Endodermal cell (in vitro differentiated cells): ENCODE data around the gene L1TD1. TPM values are rescaled to one million over a fixed set of nuclear protein-coding genes. Genes with fewer than 3 reads are reported as not detected.

Experiments used
- DNase-seq: peaks from one replicate; pipeline ENCODE4 v3.0.0-alpha.2; 2017
- H3K27ac ChIP-seq: 2 replicates; pipeline ENCODE4 v1.5.1; 2013; ENCODE audit warnings: mild to moderate bottlenecking, low read depth, low read length, moderate library complexity
- H3K27me3 ChIP-seq: 2 replicates; pipeline ENCODE4 v1.6.1; 2013; ENCODE audit warnings: mild to moderate bottlenecking, low read length, moderate library complexity; ENCODE audit not compliant: insufficient read depth, control insufficient read depth, poor library complexity, severe bottlenecking
- H3K36me3 ChIP-seq: 2 replicates; pipeline ENCODE4 v1.7.0; 2013; ENCODE audit warnings: mild to moderate bottlenecking, low read length, moderate library complexity; ENCODE audit not compliant: control insufficient read depth, insufficient read depth
- H3K4me1 ChIP-seq: one replicate; pipeline ENCODE4 v1.7.0; 2013; ENCODE audit warnings: low read length; ENCODE audit not compliant: control insufficient read depth, insufficient read depth
- H3K4me3 ChIP-seq: 2 replicates; pipeline ENCODE4 v1.5.1; 2013; ENCODE audit warnings: mild to moderate bottlenecking, low read length, moderate library complexity
- H3K9ac ChIP-seq: 2 replicates; pipeline ENCODE4 v1.6.1; 2013; ENCODE audit warnings: mild to moderate bottlenecking, low read length, moderate library complexity; ENCODE audit not compliant: poor library complexity, severe bottlenecking; ENCODE audit errors: extremely low read depth
- H3K9me3 ChIP-seq: 2 replicates; pipeline ENCODE4 v1.6.1; 2013; ENCODE audit warnings: mild to moderate bottlenecking, low read length, moderate library complexity; ENCODE audit not compliant: control insufficient read depth
- H3K27ac Mint-ChIP-seq: 2 replicates; pipeline ENCODE4 v1.8.0; 2020; ENCODE audit warnings: mixed read lengths
- H3K27me3 Mint-ChIP-seq: 2 replicates; pipeline ENCODE4 v1.8.0; 2021; ENCODE audit warnings: mild to moderate bottlenecking, mixed read lengths; ENCODE audit not compliant: insufficient read depth
- H3K36me3 Mint-ChIP-seq: 2 replicates; pipeline ENCODE4 v1.8.0; 2020; ENCODE audit warnings: low read depth, mixed read lengths
- H3K4me1 Mint-ChIP-seq: 2 replicates; pipeline ENCODE4 v1.8.0; 2020; ENCODE audit warnings: mixed read lengths
- H3K4me3 Mint-ChIP-seq: 2 replicates; pipeline ENCODE4 v1.8.0; 2020; ENCODE audit warnings: mild to moderate bottlenecking, moderate library complexity, mixed read lengths
- H3K9me3 Mint-ChIP-seq: 2 replicates; pipeline ENCODE4 v1.8.0; 2020; ENCODE audit warnings: mild to moderate bottlenecking, mixed read lengths
- WGBS, 2 experiments: methylation state at CpG; one replicate each; pipeline versions ENCODE4 v1.1.5 to v1.1.7; 2013; ENCODE audit warnings: missing lambda C conversion rate in 2 of 2, mixed read lengths in 1 of 2; ENCODE audit not compliant: insufficient coverage in 1 of 2, insufficient read length in 1 of 2; 5-methylcytosine and 5-hydroxymethylcytosine counted together
- total RNA-seq, 2 donors: library from RNA; stranded (reverse); fragmentation: NEBNext Ultra II Directional in 1 of 2; extraction: Animal tissue kit (Norgen Biotek cat#: 25700) in 1 of 2; gene quantifications; 2 replicates in 1 of 2; 3 replicates in 1 of 2; pipeline ENCODE4 v1.2.1, GENCODE V29; 2021
- TF ChIP-seq, protein P1 (sequence below): fragments of 200-600 bp; sonication (generic); conservative IDR thresholded peaks from 2 replicates; pipeline ENCODE4 v1.5.0; 2021; ENCODE audit warnings: antibody characterized with exemption, mild to moderate bottlenecking

The L1TD1 gene
- total RNA-seq, 2 donors from 2014 or later = 66.7 to 200 TPM

DNA sequence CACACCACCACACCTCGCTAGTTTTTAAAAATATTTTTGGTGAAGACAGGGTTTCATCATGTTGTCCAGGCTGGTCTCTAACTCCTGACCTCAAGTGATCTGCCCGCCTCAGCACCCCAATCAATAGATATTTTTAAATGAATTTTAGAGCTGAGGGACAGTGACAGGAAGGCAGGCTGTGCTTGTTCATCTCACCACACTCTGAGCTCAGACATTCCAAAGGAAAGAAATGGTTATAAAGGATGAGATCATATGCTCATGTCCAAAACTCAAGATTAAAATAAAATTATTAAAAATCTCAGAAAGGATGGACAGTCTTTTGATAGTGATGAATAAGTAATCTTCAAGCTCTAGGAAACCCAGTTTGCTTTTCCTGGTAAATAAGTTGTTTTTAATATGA, 40.9 kb downstream of the L1TD1 start:
- no peak for DNase-seq
- TF ChIP-seq, protein P1, sequence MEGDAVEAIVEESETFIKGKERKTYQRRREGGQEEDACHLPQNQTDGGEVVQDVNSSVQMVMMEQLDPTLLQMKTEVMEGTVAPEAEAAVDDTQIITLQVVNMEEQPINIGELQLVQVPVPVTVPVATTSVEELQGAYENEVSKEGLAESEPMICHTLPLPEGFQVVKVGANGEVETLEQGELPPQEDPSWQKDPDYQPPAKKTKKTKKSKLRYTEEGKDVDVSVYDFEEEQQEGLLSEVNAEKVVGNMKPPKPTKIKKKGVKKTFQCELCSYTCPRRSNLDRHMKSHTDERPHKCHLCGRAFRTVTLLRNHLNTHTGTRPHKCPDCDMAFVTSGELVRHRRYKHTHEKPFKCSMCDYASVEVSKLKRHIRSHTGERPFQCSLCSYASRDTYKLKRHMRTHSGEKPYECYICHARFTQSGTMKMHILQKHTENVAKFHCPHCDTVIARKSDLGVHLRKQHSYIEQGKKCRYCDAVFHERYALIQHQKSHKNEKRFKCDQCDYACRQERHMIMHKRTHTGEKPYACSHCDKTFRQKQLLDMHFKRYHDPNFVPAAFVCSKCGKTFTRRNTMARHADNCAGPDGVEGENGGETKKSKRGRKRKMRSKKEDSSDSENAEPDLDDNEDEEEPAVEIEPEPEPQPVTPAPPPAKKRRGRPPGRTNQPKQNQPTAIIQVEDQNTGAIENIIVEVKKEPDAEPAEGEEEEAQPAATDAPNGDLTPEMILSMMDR = no peak
- H3K9me3 ChIP-seq = no peaks in the 10 kb centered on the region
- H3K27me3 ChIP-seq = no peaks in the 10 kb centered on the region
- H3K36me3 ChIP-seq = peaks cover 14% of the 10 kb centered on the region
- H3K4me1 Mint-ChIP-seq = peaks cover 3% of the 10 kb centered on the region
- no peak overlapping the region for H3K9ac ChIP-seq
- peaks cover 6% of the 10 kb centered on the region for H3K36me3 Mint-ChIP-seq
- no peak overlapping the region for H3K4me3 ChIP-seq
- H3K4me1 ChIP-seq = no peaks in the 10 kb centered on the region
- H3K27ac Mint-ChIP-seq = no peak overlapping the region
- no peak overlapping the region for H3K27ac ChIP-seq
- H3K27me3 Mint-ChIP-seq = no peaks in the 10 kb centered on the region
- H3K9me3 Mint-ChIP-seq = no peaks in the 10 kb centered on the region
- WGBS, 2 experiments = 93% methylated on average over 2 of the region's 2 CpGs; no CpG with 5 or more reads in 1 of the 2 experiments
- H3K4me3 Mint-ChIP-seq = no peak overlapping the region

DNA sequence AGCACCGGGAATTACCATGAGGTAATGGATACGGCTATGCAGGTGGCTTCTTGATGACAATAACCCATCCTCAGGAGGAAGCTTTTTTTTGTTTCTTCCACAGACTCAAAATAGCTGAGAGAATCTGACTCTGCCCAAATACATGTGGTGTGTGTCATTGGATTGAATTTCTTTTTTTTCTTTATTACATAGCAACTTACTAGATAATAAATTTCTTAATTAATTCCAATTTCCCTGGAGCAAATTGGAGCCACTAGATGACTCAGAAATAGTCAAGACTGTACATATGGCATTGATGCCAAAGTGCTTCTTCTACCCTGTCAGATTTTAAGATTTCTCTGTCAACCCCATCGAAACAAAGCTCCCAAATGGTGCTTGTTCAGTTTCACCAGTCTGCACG, 42.7 kb downstream of the L1TD1 start:
- Histone ChIP-seq H3K4me1 (peaks cover 3% of the 10 kb centered on the region), H3K9me3 (no peaks in the 10 kb centered on the region), H3K4me3 (no peak overlapping the region), H3K27me3 (no peaks in the 10 kb centered on the region), H3K27ac (no peak overlapping the region), H3K9ac (no peak overlapping the region), H3K36me3 (no peaks in the 10 kb centered on the region)
- WGBS, 2 experiments = 84 to 87% methylated on average over 4 of the region's 4 CpGs
- Mint-ChIP-seq H3K4me1 (peaks cover 17% of the 10 kb centered on the region), H3K4me3 (no peak overlapping the region), H3K9me3 (no peaks in the 10 kb centered on the region), H3K36me3 (no peaks in the 10 kb centered on the region), H3K27ac (no peak overlapping the region), H3K27me3 (no peaks in the 10 kb centered on the region)
- TF ChIP-seq, protein P1 = no peak
- DNase-seq = no peak

DNA sequence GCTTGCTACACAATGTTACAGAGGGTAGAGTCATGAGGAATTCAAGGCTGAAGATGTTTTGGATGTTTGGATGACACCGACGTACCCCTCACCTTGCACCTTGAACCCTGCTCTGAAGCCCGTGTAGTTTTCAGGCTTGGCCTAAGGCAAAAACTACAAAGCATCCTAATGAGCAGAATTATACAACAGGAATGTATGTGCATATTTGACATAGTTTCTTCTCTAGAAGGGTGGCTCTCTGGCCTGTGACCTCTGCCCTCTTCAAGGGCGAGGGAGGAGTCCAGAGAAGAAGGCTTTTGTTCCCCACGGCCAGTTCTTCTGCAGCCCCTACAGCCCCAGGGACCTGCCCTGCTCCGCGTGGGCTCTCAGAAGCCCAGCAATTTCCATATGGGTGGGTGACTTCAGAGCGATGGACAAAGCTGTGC, 43.3 kb downstream of the L1TD1 start:
- H3K4me1 ChIP-seq = peaks cover 3% of the 10 kb centered on the region
- H3K9ac ChIP-seq = no peak overlapping the region
- Mint-ChIP-seq H3K4me3 (no peak overlapping the region), H3K27ac (no peak overlapping the region), H3K27me3 (no peaks in the 10 kb centered on the region), H3K36me3 (no peaks in the 10 kb centered on the region), H3K9me3 (no peaks in the 10 kb centered on the region), H3K4me1 (peaks cover 17% of the 10 kb centered on the region)
- H3K4me3 ChIP-seq = no peak overlapping the region
- no peaks in the 10 kb centered on the region for H3K36me3 ChIP-seq
- TF ChIP-seq, protein P1 = no peak
- WGBS, 2 experiments = 60 to 73% methylated on average over 5 to 8 of the region's 8 CpGs
- no peaks in the 10 kb centered on the region for H3K9me3 ChIP-seq
- DNase-seq = no peak
- H3K27me3 ChIP-seq = no peaks in the 10 kb centered on the region
- no peak overlapping the region for H3K27ac ChIP-seq
